Fibroblast of mammary gland (primary cell): Measurements from ENCODE around the gene MICAL2.

Experiments
- DNase-seq: peaks from one replicate; pipeline ENCODE4 v3.0.0-alpha.2; 2010; ENCODE audit warnings: low read depth
- H3K4me3 ChIP-seq: 2 replicates; pipeline ENCODE4 v1.5.1; 2011; ENCODE audit warnings: low read depth, mild to moderate bottlenecking, low read length, moderate library complexity; ENCODE audit not compliant: control insufficient read depth
- CTCF ChIP-seq: conservative IDR thresholded peaks from 2 replicates; pipeline ENCODE4 v1.5.1; 2011; ENCODE audit warnings: low read depth, low read length, inconsistent platforms; ENCODE audit not compliant: control insufficient read depth, insufficient read depth

MICAL2 gene

GRCh38 chr11:12287009-12287373 is 176.6 kb downstream of the MICAL2 start:
- DNase-seq = peak; percentile 94
- no peak for TF ChIP-seq CTCF
- H3K4me3 ChIP-seq = peak overlapping the region; percentile 51

GRCh38 chr11:12287374-12288211 is 177.2 kb downstream of the MICAL2 start:
- peak; percentile 99 for DNase-seq
- peak; percentile 54 for TF ChIP-seq CTCF
- H3K4me3 ChIP-seq = peak overlapping the region; percentile 51

- H3K4me3 ChIP-seq = no peak overlapping the region
- TF ChIP-seq CTCF = peak; percentile 99
- peak; percentile 96 for DNase-seq
Measured at GRCh38 chr11:12288212-12288930, 178.0 kb downstream of the MICAL2 start.

GRCh38 chr11:12288931-12289666 is 178.7 kb downstream of the MICAL2 start:
- DNase-seq = no peak
- no peak overlapping the region for H3K4me3 ChIP-seq
- no peak for TF ChIP-seq CTCF

GRCh38 chr11:12289667-12290476 is 179.5 kb downstream of the MICAL2 start:
- DNase-seq = no peak
- no peak for TF ChIP-seq CTCF
- no peak overlapping the region for H3K4me3 ChIP-seq

GRCh38 chr11:12290477-12290922 is 180.1 kb downstream of the MICAL2 start:
- no peak for TF ChIP-seq CTCF
- no peak overlapping the region for H3K4me3 ChIP-seq
- DNase-seq = no peak
